Measurements from ENCODE around the gene AUTS2. TPM values are rescaled to one million over a fixed set of nuclear protein-coding genes. Genes with fewer than 3 reads are reported as not detected.

AUTS2 gene
- polyA plus RNA-seq, 3 donors = 0.08 to 0.35 TPM; not detected in 1

DNA sequence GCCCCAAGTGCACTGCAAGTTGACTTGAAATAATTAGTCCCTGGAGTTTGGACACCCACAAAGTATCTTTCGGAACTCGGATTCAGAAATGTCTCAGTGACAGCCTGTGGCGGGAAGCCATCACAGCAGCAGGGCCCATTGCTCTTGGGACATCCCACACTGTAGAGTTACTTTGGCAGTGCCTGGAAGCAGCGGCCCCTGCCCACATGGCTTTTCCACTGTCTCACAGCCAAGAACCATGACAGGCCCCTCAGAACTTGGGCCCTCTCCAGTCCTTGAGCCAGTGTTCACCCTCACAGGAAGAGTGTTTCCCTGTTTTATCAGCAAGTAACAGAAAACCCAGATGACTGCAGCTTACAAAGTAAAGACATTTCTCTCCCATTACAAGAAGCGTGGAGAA is 1056.7 kb downstream of the AUTS2 start:
- Mint-ChIP-seq H3K27ac (no peak overlapping the region), H3K27me3 (ENCODE audit: low read depth in 3 of 3) (no peaks in the 10 kb centered on the region), H3K4me1 (no peaks in the 10 kb centered on the region), H3K4me3 (no peak overlapping the region), H3K36me3 (no peaks in the 10 kb centered on the region), H3K9me3 (peaks cover 0 to 5% (median 0%) of the 10 kb centered on the region in 7 donors)
- Histone ChIP-seq H3K27me3 (ENCODE audit: control insufficient read depth in 2 of 2, insufficient read depth in 2 of 2, low read length in 2 of 2) (no peaks in the 10 kb centered on the region), H3K27ac (ENCODE audit: low read depth in 1 of 2, low read length in 2 of 2) (no peak overlapping the region), H3K4me3 (replicated peaks in 1 of 3; ENCODE audit: low read depth in 2 of 3, low read length in 3 of 3) (no peak overlapping the region), H3K9ac (ENCODE audit: insufficient read depth, low read length, poor library complexity, severe bottlenecking) (no peak overlapping the region), H3K4me2 (replicated peaks; ENCODE audit: extremely low read depth, low read length, poor library complexity, severe bottlenecking) (no peak overlapping the region), H3K79me2 (ENCODE audit: insufficient read depth, low read length) (no peaks in the 10 kb centered on the region), H2AFZ (ENCODE audit: insufficient read depth, low read depth, low read length, poor library complexity, severe bottlenecking) (no peak overlapping the region), H3K9me3 (replicated peaks in 1 of 2; ENCODE audit: control insufficient read depth in 1 of 2, insufficient read depth in 1 of 2, low read length in 2 of 2) (peaks cover 0 to 4% of the 10 kb centered on the region in 2 donors), H3K4me1 (ENCODE audit: control insufficient read depth in 1 of 2, insufficient read depth in 2 of 2, low read length in 2 of 2) (no peaks in the 10 kb centered on the region), H3K36me3 (replicated peaks in 1 of 2; ENCODE audit: control insufficient read depth in 1 of 2, insufficient read depth in 2 of 2, low read length in 2 of 2) (no peaks in the 10 kb centered on the region), H4K20me1 (ENCODE audit: insufficient read depth, low read length) (no peaks in the 10 kb centered on the region)
- no peak for TF ChIP-seq CTCF (IDR thresholded peaks at IDR 0.05)
- no peak for DNase-seq
- intact Hi-C loops (cut with micrococcal nuclease) = no loop called here
- 95% methylated on average over 4 of the region's 5 CpGs for WGBS (ENCODE audit: insufficient coverage)

GRCh38 chr7:70655694-70656093 is 1057.4 kb downstream of the AUTS2 start:
- DNase-seq = no peak
- Histone ChIP-seq H3K4me3 (replicated peaks in 1 of 3; ENCODE audit: low read depth in 2 of 3, low read length in 3 of 3) (no peak overlapping the region), H3K36me3 (replicated peaks in 1 of 2; ENCODE audit: control insufficient read depth in 1 of 2, insufficient read depth in 2 of 2, low read length in 2 of 2) (no peaks in the 10 kb centered on the region), H3K79me2 (ENCODE audit: insufficient read depth, low read length) (no peaks in the 10 kb centered on the region), H4K20me1 (ENCODE audit: insufficient read depth, low read length) (no peaks in the 10 kb centered on the region), H3K4me2 (replicated peaks; ENCODE audit: extremely low read depth, low read length, poor library complexity, severe bottlenecking) (no peak overlapping the region), H3K27ac (ENCODE audit: low read depth in 1 of 2, low read length in 2 of 2) (no peak overlapping the region), H2AFZ (ENCODE audit: insufficient read depth, low read depth, low read length, poor library complexity, severe bottlenecking) (no peak overlapping the region), H3K4me1 (ENCODE audit: control insufficient read depth in 1 of 2, insufficient read depth in 2 of 2, low read length in 2 of 2) (no peaks in the 10 kb centered on the region), H3K9ac (ENCODE audit: insufficient read depth, low read length, poor library complexity, severe bottlenecking) (no peak overlapping the region), H3K27me3 (ENCODE audit: control insufficient read depth in 2 of 2, insufficient read depth in 2 of 2, low read length in 2 of 2) (no peaks in the 10 kb centered on the region), H3K9me3 (replicated peaks in 1 of 2; ENCODE audit: control insufficient read depth in 1 of 2, insufficient read depth in 1 of 2, low read length in 2 of 2) (peaks cover 0 to 4% of the 10 kb centered on the region in 2 donors)
- no peaks in the 10 kb centered on the region for H3K27me3 Mint-ChIP-seq (ENCODE audit: low read depth in 3 of 3)
- WGBS (ENCODE audit: insufficient coverage) = 100% methylated on average over 1 of the region's 3 CpGs
- intact Hi-C loops (cut with micrococcal nuclease) = no loop called here
- H3K4me3 Mint-ChIP-seq = no peak overlapping the region
- H3K9me3 Mint-ChIP-seq = peaks cover 0 to 5% (median 0%) of the 10 kb centered on the region in 7 donors
- H3K36me3 Mint-ChIP-seq = no peaks in the 10 kb centered on the region
- no peak for TF ChIP-seq CTCF (IDR thresholded peaks at IDR 0.05)
- H3K27ac Mint-ChIP-seq = no peak overlapping the region
- no peaks in the 10 kb centered on the region for H3K4me1 Mint-ChIP-seq

All from CD14-positive monocyte (primary cell).